ENCODE measurements around the gene RBMS2. TPM values are rescaled to one million over a fixed set of nuclear protein-coding genes. Genes with fewer than 3 reads are reported as not detected.

Gene RBMS2
- polyA plus RNA-seq, 3 donors: 5.1 to 8.2 (median 6.5) TPM

GRCh38 chr12:56590237-56590830, 68.7 kb downstream of the RBMS2 start:
- Histone ChIP-seq H3K27me3 (ENCODE audit: control insufficient read depth in 2 of 2, insufficient read depth in 2 of 2, low read length in 2 of 2) (no peaks in the 10 kb centered on the region), H3K4me1 (ENCODE audit: control insufficient read depth in 1 of 2, insufficient read depth in 2 of 2, low read length in 2 of 2) (no peaks in the 10 kb centered on the region), H3K9me3 (replicated peaks in 1 of 2; ENCODE audit: control insufficient read depth in 1 of 2, insufficient read depth in 1 of 2, low read length in 2 of 2) (no peaks in the 10 kb centered on the region), H3K79me2 (ENCODE audit: insufficient read depth, low read length) (no peaks in the 10 kb centered on the region), H2AFZ (ENCODE audit: insufficient read depth, low read depth, low read length, poor library complexity, severe bottlenecking) (no peak overlapping the region), H3K36me3 (replicated peaks in 1 of 2; ENCODE audit: control insufficient read depth in 1 of 2, insufficient read depth in 2 of 2, low read length in 2 of 2) (peaks cover 33 to 44% of the 10 kb centered on the region in 2 donors), H3K4me2 (replicated peaks; ENCODE audit: extremely low read depth, low read length, poor library complexity, severe bottlenecking) (no peak overlapping the region), H3K27ac (ENCODE audit: low read depth in 1 of 2, low read length in 2 of 2) (no peak overlapping the region), H4K20me1 (ENCODE audit: insufficient read depth, low read length) (peaks cover 8% of the 10 kb centered on the region), H3K4me3 (replicated peaks in 1 of 3; ENCODE audit: low read depth in 2 of 3, low read length in 3 of 3) (no peak overlapping the region), H3K9ac (ENCODE audit: insufficient read depth, low read length, poor library complexity, severe bottlenecking) (no peak overlapping the region)
- WGBS (ENCODE audit: insufficient coverage): 76% methylated on average over 2 of the region's 3 CpGs
- DNase-seq: no peak
- H3K4me1 Mint-ChIP-seq: no peaks in the 10 kb centered on the region
- H3K27ac Mint-ChIP-seq: peak overlapping the region in 2 of 7 donors; percentile 6 to 55
- H3K9me3 Mint-ChIP-seq: no peaks in the 10 kb centered on the region
- intact Hi-C loops (cut with micrococcal nuclease): loop anchor here (5.0 kb wide), 1 partner anchor 78 kb away; no protein-coding TSS in a partner anchor
- H3K36me3 Mint-ChIP-seq: peaks cover 41 to 43% of the 10 kb centered on the region in 2 donors
- H3K4me3 Mint-ChIP-seq: no peak overlapping the region
- H3K27me3 Mint-ChIP-seq (ENCODE audit: low read depth in 3 of 3): peaks cover 0 to 6% (median 1%) of the 10 kb centered on the region in 3 donors
- TF ChIP-seq CTCF (IDR thresholded peaks at IDR 0.05): peak; percentile 18

- no peaks in the 10 kb centered on the region for H3K9me3 Mint-ChIP-seq
- H3K27ac ChIP-seq (ENCODE audit: low read depth in 1 of 2, low read length in 2 of 2): no peak overlapping the region
- no peak for DNase-seq
- TF ChIP-seq CTCF (IDR thresholded peaks at IDR 0.05): no peak
- no peak overlapping the region for H3K4me3 ChIP-seq (replicated peaks in 1 of 3; ENCODE audit: low read depth in 2 of 3, low read length in 3 of 3)
- H3K4me1 ChIP-seq (ENCODE audit: control insufficient read depth in 1 of 2, insufficient read depth in 2 of 2, low read length in 2 of 2): no peaks in the 10 kb centered on the region
- H3K27me3 ChIP-seq (ENCODE audit: control insufficient read depth in 2 of 2, insufficient read depth in 2 of 2, low read length in 2 of 2): no peaks in the 10 kb centered on the region
- no peaks in the 10 kb centered on the region for H3K79me2 ChIP-seq (ENCODE audit: insufficient read depth, low read length)
- H3K9me3 ChIP-seq (replicated peaks in 1 of 2; ENCODE audit: control insufficient read depth in 1 of 2, insufficient read depth in 1 of 2, low read length in 2 of 2): no peaks in the 10 kb centered on the region
- no peak overlapping the region for H3K9ac ChIP-seq (ENCODE audit: insufficient read depth, low read length, poor library complexity, severe bottlenecking)
- peaks cover 47 to 50% of the 10 kb centered on the region in 2 donors for H3K36me3 Mint-ChIP-seq
- H3K4me3 Mint-ChIP-seq: no peak overlapping the region
- H3K27me3 Mint-ChIP-seq (ENCODE audit: low read depth in 3 of 3): peaks cover 0 to 4% (median 1%) of the 10 kb centered on the region in 3 donors
- H3K4me2 ChIP-seq (replicated peaks; ENCODE audit: extremely low read depth, low read length, poor library complexity, severe bottlenecking): no peak overlapping the region
- H4K20me1 ChIP-seq (ENCODE audit: insufficient read depth, low read length): peaks cover 8% of the 10 kb centered on the region
- no CpG with 5 or more reads among the region's 5 CpGs for WGBS (ENCODE audit: insufficient coverage)
- H2AFZ ChIP-seq (ENCODE audit: insufficient read depth, low read depth, low read length, poor library complexity, severe bottlenecking): no peak overlapping the region
- intact Hi-C loops (cut with micrococcal nuclease): loop anchor here (5.0 kb wide), 1 partner anchor 79 kb away; no protein-coding TSS in a partner anchor
- H3K27ac Mint-ChIP-seq: no peak overlapping the region
- H3K36me3 ChIP-seq (replicated peaks in 1 of 2; ENCODE audit: control insufficient read depth in 1 of 2, insufficient read depth in 2 of 2, low read length in 2 of 2): peaks cover 39 to 51% of the 10 kb centered on the region in 2 donors
- H3K4me1 Mint-ChIP-seq: no peaks in the 10 kb centered on the region
Observed at GRCh38 chr12:56591126-56591525, 69.5 kb downstream of the RBMS2 start.

Measured in CD14-positive monocyte (primary cell).